HG03095 (cell line): ENCODE data around the gene EPB41L4A.

Source experiments
- ATAC-seq: cut with Tn5 transposase; IDR thresholded peaks from one replicate; pipeline ENCODE4 v1.9.1; 2021; ENCODE audit warnings: moderate library complexity; ENCODE audit not compliant: unreplicated experiment

EPB41L4A gene

DNA sequence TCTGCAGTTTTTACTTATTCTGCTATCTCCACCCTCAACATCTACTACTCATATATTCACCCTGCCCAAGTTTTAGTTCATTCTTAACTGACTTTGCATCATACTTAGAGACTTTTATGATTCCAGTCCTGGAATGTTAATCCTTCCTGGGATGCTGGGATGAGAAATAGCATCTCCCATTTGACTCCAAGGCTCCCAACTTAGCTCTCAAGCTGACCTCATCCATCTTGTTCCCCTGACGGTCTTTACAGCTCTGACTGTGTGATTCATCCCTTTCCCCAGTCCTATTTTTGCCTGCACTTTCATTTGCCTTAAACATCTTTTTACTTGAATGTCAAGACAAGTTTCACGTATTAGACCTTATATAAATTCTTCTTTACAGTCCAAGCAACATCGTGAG is 297.8 kb downstream of the EPB41L4A start:
- no peak for ATAC-seq

DNA sequence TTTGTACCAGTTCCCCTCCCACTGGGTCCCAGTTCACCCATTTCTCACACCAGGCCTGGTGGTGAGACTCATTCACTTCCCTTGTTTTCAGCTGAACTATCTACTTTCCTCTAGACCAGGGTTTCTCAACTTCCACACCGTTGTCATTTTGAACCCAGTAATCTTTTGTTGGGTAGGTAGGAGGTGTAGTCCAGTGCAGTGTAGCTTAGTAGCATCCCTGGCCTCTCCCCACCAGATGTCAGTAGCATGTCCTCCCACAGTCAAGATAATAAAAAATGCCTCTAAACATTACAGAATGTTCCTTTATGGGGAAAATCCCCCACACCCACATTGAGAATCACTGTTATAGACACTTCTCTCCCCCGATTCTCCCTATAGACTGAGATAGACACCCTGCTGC is 299.1 kb downstream of the EPB41L4A start:
- no peak for ATAC-seq

DNA sequence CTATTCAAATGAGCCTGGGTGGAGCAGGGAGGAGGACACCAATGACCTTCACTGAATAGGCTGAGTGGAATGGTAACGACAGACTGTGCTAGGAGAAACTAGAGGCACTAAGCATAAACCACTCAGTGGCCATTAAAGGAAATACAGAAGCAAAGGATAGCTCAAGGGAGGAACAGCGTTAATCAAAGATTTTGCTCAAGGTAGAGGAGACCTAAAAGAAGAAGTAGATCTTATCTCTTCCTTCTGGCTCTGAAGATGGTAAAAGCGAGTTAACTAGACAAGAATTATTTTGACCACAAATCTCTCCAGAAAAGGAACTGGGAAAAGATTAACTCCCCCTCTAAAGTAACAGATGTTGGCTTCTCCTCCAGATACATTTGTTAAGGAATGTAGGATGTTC is 299.6 kb downstream of the EPB41L4A start:
- ATAC-seq: no peak

DNA sequence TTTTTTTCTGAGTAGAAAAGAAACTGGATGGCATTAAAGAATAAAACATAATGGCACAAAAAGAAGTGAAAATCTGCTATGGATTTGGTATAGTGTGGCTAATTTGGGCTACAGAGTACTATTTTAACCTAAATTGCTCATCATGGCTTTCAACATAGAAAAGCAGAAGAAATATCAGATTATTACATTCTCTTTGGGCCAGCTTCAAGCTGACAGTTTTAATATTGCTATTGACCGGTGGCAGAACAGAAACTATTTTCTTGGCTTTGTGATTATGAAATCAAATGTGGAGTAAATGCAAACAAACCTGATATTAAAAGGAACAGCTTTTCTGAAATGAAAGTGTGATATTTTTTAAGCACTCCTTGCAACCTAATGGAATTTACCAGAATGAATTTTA is 301.5 kb downstream of the EPB41L4A start:
- no peak for ATAC-seq

DNA sequence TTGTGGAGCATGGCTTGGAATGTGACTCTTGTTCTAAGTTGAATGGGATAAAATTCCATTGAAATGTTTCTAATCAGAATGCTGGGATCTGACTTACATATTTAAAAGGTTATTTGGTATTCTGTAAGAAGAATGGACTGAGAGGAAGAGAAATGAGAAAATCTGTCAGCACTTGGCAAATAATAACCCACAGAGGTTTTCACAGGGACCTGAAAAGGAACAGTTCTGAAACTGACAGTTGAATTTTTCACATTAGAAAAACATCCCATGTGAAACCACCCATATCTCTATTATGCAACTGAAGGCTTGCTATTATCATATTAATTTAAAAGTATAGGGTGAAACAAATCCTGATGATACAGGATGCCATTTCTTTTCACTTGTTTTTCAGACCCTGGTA is 302.7 kb downstream of the EPB41L4A start:
- ATAC-seq: no peak

DNA sequence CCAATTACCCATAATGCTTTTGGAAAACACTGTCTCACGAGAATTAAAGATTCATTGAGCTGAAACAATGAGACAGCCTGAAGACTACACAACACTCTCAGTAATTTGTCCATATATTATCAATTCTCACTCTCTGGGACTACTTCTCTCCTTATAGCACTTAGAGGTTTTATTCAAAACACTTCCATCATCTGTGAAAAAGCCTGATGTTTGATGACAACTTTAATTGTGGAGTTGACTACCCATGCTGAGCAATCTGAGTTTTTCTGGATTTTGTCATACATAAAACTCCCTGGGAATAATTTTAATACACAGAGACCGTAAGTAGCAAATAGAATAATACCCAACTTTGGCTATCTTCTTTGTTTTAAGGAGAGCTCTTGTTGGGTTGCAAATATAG is 305.5 kb downstream of the EPB41L4A start:
- ATAC-seq: no peak
